ENCODE measurements around the gene TRAF1.

Gene TRAF1

GRCh38 chr9:120891245-120891883 lies 35.2 kb downstream of the TRAF1 start:
- H3K4me1 ChIP-seq (ENCODE audit: control insufficient read depth, insufficient read depth, low read length): peaks cover 15% of the 10 kb centered on the region
- no peak overlapping the region for H3K4me3 ChIP-seq (ENCODE audit: low read length)
- no peaks in the 10 kb centered on the region for H3K27me3 ChIP-seq (replicated peaks; ENCODE audit: control insufficient read depth, insufficient read depth, low read length)
- no peak for DNase-seq (ENCODE audit: low read depth)
- no peaks in the 10 kb centered on the region for H3K9me3 ChIP-seq (ENCODE audit: control insufficient read depth, low read length)
- H3K9ac ChIP-seq (ENCODE audit: low read length): no peak overlapping the region
- no peaks in the 10 kb centered on the region for H3K36me3 ChIP-seq (ENCODE audit: control insufficient read depth, insufficient read depth, low read length, severe bottlenecking)

DNA sequence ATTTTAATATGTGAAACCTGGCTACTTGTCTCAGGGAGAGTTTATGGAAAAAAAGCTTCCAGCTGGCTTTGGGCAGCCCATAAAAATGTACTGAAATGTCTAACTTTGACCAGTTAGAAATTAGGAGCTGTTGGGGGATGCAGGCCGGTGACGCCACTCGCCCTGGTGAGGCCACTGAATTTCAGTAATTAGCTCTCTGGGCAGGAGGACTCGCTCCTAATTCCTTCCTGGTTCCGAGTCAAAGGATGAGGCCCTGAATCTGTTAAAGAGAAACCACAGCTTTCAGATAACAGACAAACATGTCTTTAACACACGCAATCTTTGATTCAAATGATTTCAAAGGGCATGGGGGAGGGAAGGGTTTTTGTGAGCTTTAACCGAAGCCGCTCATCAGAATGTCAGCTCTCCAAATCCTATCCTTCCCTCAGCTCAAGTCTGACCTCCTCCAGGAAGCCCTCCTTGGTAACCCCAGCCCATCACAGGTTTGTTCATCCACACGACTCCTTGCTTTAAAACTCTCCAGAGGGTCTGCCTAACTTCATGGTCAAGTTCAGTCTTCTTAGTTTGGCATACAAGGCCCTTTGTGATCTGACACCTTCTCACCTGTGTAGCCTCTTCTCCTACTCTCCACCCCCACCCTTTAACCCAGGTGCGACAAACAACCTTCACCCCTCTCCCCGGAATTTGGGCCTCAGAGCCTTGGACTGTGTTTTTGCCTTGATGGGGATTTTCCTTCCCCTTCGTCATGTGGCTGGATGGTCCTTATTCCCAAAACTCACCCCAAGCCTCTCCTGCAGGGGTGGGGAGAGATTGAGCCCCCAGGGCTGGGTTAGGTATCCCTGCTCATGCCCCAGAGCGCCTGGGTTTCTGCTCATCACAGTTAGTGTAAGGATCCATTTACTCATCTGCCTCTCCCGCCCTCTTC lies 36.0 kb downstream of the TRAF1 start:
- peaks cover 23% of the 10 kb centered on the region for H3K4me1 ChIP-seq (ENCODE audit: control insufficient read depth, insufficient read depth, low read length)
- no peak overlapping the region for H3K4me3 ChIP-seq (ENCODE audit: low read length)
- no peaks in the 10 kb centered on the region for H3K27me3 ChIP-seq (replicated peaks; ENCODE audit: control insufficient read depth, insufficient read depth, low read length)
- DNase-seq (ENCODE audit: low read depth): no peak
- no peaks in the 10 kb centered on the region for H3K36me3 ChIP-seq (ENCODE audit: control insufficient read depth, insufficient read depth, low read length, severe bottlenecking)
- peak overlapping the region; percentile 40 for H3K9ac ChIP-seq (ENCODE audit: low read length)
- no peaks in the 10 kb centered on the region for H3K9me3 ChIP-seq (ENCODE audit: control insufficient read depth, low read length)

- H3K36me3 ChIP-seq (ENCODE audit: control insufficient read depth, insufficient read depth, low read length, severe bottlenecking): no peaks in the 10 kb centered on the region
- peaks cover 21% of the 10 kb centered on the region for H3K4me1 ChIP-seq (ENCODE audit: control insufficient read depth, insufficient read depth, low read length)
- peak overlapping the region; percentile 40 for H3K9ac ChIP-seq (ENCODE audit: low read length)
- no peaks in the 10 kb centered on the region for H3K9me3 ChIP-seq (ENCODE audit: control insufficient read depth, low read length)
- DNase-seq (ENCODE audit: low read depth): no peak
- H3K4me3 ChIP-seq (ENCODE audit: low read length): no peak overlapping the region
- H3K27me3 ChIP-seq (replicated peaks; ENCODE audit: control insufficient read depth, insufficient read depth, low read length): no peaks in the 10 kb centered on the region
These were observed 36.9 kb downstream of the TRAF1 start for GRCh38 chr9:120889606-120890271.

GRCh38 chr9:120888626-120889025 lies 38.0 kb downstream of the TRAF1 start:
- Histone ChIP-seq H3K4me3 (ENCODE audit: low read length) (no peak overlapping the region), H3K9ac (ENCODE audit: low read length) (no peak overlapping the region), H3K9me3 (ENCODE audit: control insufficient read depth, low read length) (no peaks in the 10 kb centered on the region), H3K27me3 (replicated peaks; ENCODE audit: control insufficient read depth, insufficient read depth, low read length) (no peaks in the 10 kb centered on the region), H3K4me1 (ENCODE audit: control insufficient read depth, insufficient read depth, low read length) (peaks cover 19% of the 10 kb centered on the region), H3K36me3 (ENCODE audit: control insufficient read depth, insufficient read depth, low read length, severe bottlenecking) (no peaks in the 10 kb centered on the region)
- DNase-seq (ENCODE audit: low read depth): no peak

DNA sequence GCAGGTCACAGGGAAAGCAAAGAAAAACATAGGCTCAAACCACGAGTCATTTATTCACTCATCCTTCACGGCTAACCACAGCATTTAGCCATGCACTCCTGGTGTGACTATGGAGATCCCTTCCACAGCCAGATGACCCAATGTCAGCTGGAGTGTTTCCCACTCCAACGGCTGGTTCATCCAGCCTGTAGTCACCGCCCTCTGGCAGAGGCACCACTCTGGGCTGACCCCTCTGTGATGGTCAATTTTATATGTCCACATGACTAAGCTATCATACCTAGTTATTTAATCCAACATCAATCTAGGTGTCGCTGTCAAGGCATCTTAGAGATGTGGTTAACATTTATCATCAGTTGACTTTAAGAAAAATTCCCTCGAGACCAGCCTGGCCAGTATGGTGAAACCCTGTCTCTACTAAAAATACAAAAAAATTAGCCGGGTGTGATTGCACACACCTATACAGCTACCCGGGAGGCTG lies 40.1 kb downstream of the TRAF1 start:
- H3K9ac ChIP-seq (ENCODE audit: low read length): no peak overlapping the region
- H3K27me3 ChIP-seq (replicated peaks; ENCODE audit: control insufficient read depth, insufficient read depth, low read length): no peaks in the 10 kb centered on the region
- H3K4me3 ChIP-seq (ENCODE audit: low read length): no peak overlapping the region

DNA sequence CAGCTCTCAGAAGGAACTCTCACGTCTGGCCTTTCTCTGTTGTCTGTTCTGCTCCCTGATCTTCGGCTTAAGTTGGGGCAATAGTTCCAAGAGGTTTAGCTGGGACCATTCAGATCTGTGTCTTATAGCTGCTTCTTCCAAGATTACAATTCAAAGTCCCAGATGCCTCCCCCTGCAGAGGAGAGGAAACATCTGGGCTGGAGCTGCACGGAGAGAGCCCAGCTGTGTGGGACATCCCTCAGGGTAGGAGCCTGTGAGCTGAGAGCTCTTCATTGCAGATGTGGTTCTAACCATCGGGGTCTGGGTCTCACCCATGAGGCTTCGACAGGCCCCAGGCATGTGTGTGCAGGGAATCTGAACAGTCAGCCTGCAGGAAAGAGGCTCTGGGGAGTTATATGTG lies 40.6 kb downstream of the TRAF1 start:
- Histone ChIP-seq H3K4me1 (ENCODE audit: control insufficient read depth, insufficient read depth, low read length) (peaks cover 19% of the 10 kb centered on the region), H3K27me3 (replicated peaks; ENCODE audit: control insufficient read depth, insufficient read depth, low read length) (no peaks in the 10 kb centered on the region), H3K4me3 (ENCODE audit: low read length) (no peak overlapping the region), H3K9ac (ENCODE audit: low read length) (no peak overlapping the region), H3K36me3 (ENCODE audit: control insufficient read depth, insufficient read depth, low read length, severe bottlenecking) (no peaks in the 10 kb centered on the region), H3K9me3 (ENCODE audit: control insufficient read depth, low read length) (no peaks in the 10 kb centered on the region)
- DNase-seq (ENCODE audit: low read depth): peak; percentile 12

More for the DNA sequence above, 40.1 kb downstream of the TRAF1 start:
- DNase-seq (ENCODE audit: low read depth): peak; percentile 36
- no peaks in the 10 kb centered on the region for H3K9me3 ChIP-seq (ENCODE audit: control insufficient read depth, low read length)
- no peaks in the 10 kb centered on the region for H3K36me3 ChIP-seq (ENCODE audit: control insufficient read depth, insufficient read depth, low read length, severe bottlenecking)
- H3K4me1 ChIP-seq (ENCODE audit: control insufficient read depth, insufficient read depth, low read length): peaks cover 19% of the 10 kb centered on the region

DNA sequence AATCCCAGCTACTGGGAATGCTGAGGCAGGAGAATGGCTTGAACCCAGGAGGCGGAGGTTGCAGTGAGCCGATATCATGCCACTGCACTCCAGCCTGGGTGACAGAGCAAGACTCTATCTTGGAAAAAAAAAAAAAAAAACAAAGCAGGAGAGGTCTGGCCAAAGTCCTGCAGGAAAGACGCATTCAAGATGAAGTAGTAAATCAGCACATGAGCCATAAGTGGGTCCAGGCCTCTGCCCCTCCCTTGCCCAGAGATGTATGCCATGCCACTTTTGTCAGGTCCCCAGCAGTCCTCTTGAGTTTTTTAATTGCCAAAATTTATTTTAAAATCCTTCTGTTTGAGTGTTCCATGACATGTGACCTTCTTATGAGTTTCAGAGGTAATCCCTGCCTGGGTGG lies 41.1 kb downstream of the TRAF1 start:
- Histone ChIP-seq H3K9ac (ENCODE audit: low read length) (no peak overlapping the region), H3K36me3 (ENCODE audit: control insufficient read depth, insufficient read depth, low read length, severe bottlenecking) (no peaks in the 10 kb centered on the region), H3K4me1 (ENCODE audit: control insufficient read depth, insufficient read depth, low read length) (peaks cover 19% of the 10 kb centered on the region), H3K27me3 (replicated peaks; ENCODE audit: control insufficient read depth, insufficient read depth, low read length) (no peaks in the 10 kb centered on the region), H3K4me3 (ENCODE audit: low read length) (no peak overlapping the region), H3K9me3 (ENCODE audit: control insufficient read depth, low read length) (no peaks in the 10 kb centered on the region)
- no peak for DNase-seq (ENCODE audit: low read depth)

DNA sequence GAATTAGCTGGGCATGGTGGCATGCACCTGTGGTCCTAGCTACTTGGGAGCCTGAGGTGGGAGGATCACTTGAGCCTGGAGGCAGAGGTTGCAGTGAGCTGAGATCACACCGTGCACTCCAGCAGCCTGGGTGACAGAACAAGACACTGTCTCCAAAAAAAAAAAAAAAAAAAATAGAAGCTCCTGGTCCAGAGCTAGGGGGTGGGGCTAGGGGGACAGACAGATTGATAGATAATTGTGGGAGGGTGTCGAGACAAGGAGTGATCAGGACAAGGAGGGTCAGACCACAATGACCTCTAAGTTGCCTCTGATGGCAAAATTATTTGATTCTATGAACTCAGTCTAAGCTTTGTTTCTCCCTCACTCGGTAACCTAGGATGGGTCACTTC lies 43.0 kb downstream of the TRAF1 start:
- Histone ChIP-seq H3K27me3 (replicated peaks; ENCODE audit: control insufficient read depth, insufficient read depth, low read length) (no peaks in the 10 kb centered on the region), H3K36me3 (ENCODE audit: control insufficient read depth, insufficient read depth, low read length, severe bottlenecking) (no peaks in the 10 kb centered on the region), H3K4me3 (ENCODE audit: low read length) (no peak overlapping the region), H3K4me1 (ENCODE audit: control insufficient read depth, insufficient read depth, low read length) (peaks cover 12% of the 10 kb centered on the region), H3K9ac (ENCODE audit: low read length) (no peak overlapping the region), H3K9me3 (ENCODE audit: control insufficient read depth, low read length) (no peaks in the 10 kb centered on the region)
- DNase-seq (ENCODE audit: low read depth): no peak

DNA sequence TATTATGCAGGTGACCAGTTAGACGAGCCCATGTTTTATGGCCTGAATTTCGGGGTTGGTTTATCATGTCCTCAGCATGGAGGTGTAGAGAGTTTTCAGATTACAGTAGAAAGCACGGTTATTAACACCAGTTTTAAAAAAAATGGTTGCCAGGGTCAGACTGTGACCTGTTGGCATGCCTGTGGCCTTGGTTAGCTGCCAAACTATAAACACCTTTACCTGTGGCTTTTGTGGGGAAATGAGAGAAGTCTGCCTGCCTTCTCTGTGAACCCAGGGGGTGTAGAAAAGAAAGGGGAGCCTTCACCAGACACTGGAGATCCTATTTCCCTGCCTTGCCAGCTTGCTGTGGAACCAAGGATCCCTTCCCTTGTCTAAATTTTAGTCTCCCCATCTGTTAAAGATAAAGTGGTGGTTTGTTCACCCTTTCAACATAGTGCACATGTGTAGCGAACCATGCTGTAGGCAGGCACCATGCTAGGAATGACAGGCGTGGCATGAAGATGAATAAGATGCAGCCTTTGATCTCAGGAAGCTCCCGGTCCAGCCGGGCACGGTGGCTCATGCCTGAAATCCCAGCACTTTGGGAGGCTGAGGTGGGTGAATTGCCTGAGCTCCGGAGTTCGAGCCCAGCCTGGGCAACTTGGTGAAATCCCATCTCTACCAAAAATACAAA lies 43.5 kb downstream of the TRAF1 start:
- no peaks in the 10 kb centered on the region for H3K27me3 ChIP-seq (replicated peaks; ENCODE audit: control insufficient read depth, insufficient read depth, low read length)
- no peak overlapping the region for H3K9ac ChIP-seq (ENCODE audit: low read length)
- no peak overlapping the region for H3K4me3 ChIP-seq (ENCODE audit: low read length)
- H3K4me1 ChIP-seq (ENCODE audit: control insufficient read depth, insufficient read depth, low read length): peaks cover 12% of the 10 kb centered on the region
- DNase-seq (ENCODE audit: low read depth): no peak
- no peaks in the 10 kb centered on the region for H3K36me3 ChIP-seq (ENCODE audit: control insufficient read depth, insufficient read depth, low read length, severe bottlenecking)
- no peaks in the 10 kb centered on the region for H3K9me3 ChIP-seq (ENCODE audit: control insufficient read depth, low read length)

DNA sequence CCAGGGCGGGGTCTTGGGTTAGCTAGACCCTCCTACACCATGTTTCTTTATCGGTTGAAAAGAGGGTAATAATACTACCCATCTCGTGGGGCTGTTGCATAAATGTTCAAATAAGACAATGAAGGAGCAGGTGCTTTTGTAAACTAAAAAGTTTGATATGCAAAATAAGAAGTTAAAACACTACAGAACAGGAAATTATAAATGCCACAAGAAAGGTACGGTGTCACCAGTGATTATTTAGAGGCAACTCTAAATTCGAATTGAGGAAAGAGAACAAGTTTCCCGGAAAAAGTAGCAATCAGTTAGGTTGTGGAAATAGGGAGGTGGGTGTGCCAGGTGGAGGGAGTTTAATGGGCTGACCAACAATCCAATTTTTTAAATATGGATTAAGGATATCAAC lies 47.1 kb downstream of the TRAF1 start:
- Histone ChIP-seq H3K4me3 (ENCODE audit: low read length) (no peak overlapping the region), H3K9me3 (ENCODE audit: control insufficient read depth, low read length) (no peaks in the 10 kb centered on the region), H3K27me3 (replicated peaks; ENCODE audit: control insufficient read depth, insufficient read depth, low read length) (no peaks in the 10 kb centered on the region), H3K36me3 (ENCODE audit: control insufficient read depth, insufficient read depth, low read length, severe bottlenecking) (no peaks in the 10 kb centered on the region), H3K4me1 (ENCODE audit: control insufficient read depth, insufficient read depth, low read length) (peaks cover 4% of the 10 kb centered on the region), H3K9ac (ENCODE audit: low read length) (no peak overlapping the region)
- DNase-seq (ENCODE audit: low read depth): no peak

Data from adipocyte (in vitro differentiated cells).